PC-9 (cell line): ENCODE measurements around the gene FEZ2. TPM values are rescaled to one million over a fixed set of nuclear protein-coding genes. Genes with fewer than 3 reads are reported as not detected.
A peak's percentile ranks its signal among the peaks of the same experiment; 100 is the strongest.

Experiments
- BruUV-seq: library from RNA; stranded (reverse); fragments of 400-500 nt; replicated peaks from 2 replicates; lab custom pipeline; 2021; lab: Mats Ljungman, UMichigan
- CTCF ChIA-PET: fragments of 300-600 bp; sonication (Branson Sonifier 250); formaldehyde crosslinking; loops from one replicate; lab custom pipeline; 2022; ENCODE audit warnings: antibody characterized with exemption; lab: Charles Lee
- POLR2A ChIA-PET: fragments of 300-600 bp; sonication (Branson Sonifier 250); formaldehyde crosslinking; loops from one replicate; lab custom pipeline; 2022; ENCODE audit warnings: antibody characterized with exemption; ENCODE audit not compliant: unreplicated experiment; lab: Charles Lee
- DNase-seq, 2 experiments: peaks; one replicate each; pipeline versions ENCODE4 v3.0.0 to v3.0.0-alpha.2; 2015 to 2022; ENCODE audit warnings: mixed read lengths in 1 of 2
- H2AFZ ChIP-seq: fragments of 200-600 bp; sonication (generic); 2 replicates; pipeline ENCODE4 v1.8.1; 2017; ENCODE audit warnings: antibody characterized with exemption
- H3F3A ChIP-seq: fragments of 200-600 bp; sonication (generic); 2 replicates; pipeline ENCODE4 v1.8.1; 2017; ENCODE audit warnings: antibody characterized with exemption, mild to moderate bottlenecking, low read depth; ENCODE audit not compliant: insufficient read depth
- H3K27ac ChIP-seq: fragments of 200-600 bp; sonication (generic); 2 replicates; pipeline ENCODE4 v1.6.1; 2016; ENCODE audit warnings: mixed run types
- H3K27me3 ChIP-seq: fragments of 200-600 bp; sonication (generic); 2 replicates; pipeline ENCODE4 v1.6.1; 2016; ENCODE audit warnings: low read depth, mixed run types; ENCODE audit not compliant: insufficient read depth
- H3K36me3 ChIP-seq: fragments of 200-600 bp; sonication (generic); 2 replicates; pipeline ENCODE4 v1.6.1; 2016; ENCODE audit warnings: low read depth, mixed run types
- H3K4me1 ChIP-seq: fragments of 200-600 bp; sonication (generic); replicated peaks from 2 replicates; pipeline ENCODE4 v1.6.1; 2016; ENCODE audit warnings: mixed run types; ENCODE audit not compliant: insufficient read depth
- H3K4me2 ChIP-seq: fragments of 200-600 bp; sonication (generic); 2 replicates; pipeline ENCODE4 v1.6.1; 2017; ENCODE audit warnings: mixed run types
- H3K4me3 ChIP-seq: fragments of 200-600 bp; sonication (generic); 2 replicates; pipeline ENCODE4 v1.6.1; 2016; ENCODE audit warnings: mixed run types
- H3K79me2 ChIP-seq: fragments of 200-600 bp; sonication (generic); 2 replicates; pipeline ENCODE4 v1.6.1; 2017; ENCODE audit warnings: low read depth, mixed run types
- H3K9me2 ChIP-seq: fragments of 200-600 bp; sonication (generic); 2 replicates; pipeline ENCODE4 v1.8.1; 2017; ENCODE audit warnings: mild to moderate bottlenecking; ENCODE audit not compliant: insufficient read depth
- H3K9me3 ChIP-seq: fragments of 200-600 bp; sonication (generic); 2 replicates; pipeline ENCODE4 v1.8.1; 2016; ENCODE audit warnings: low read depth; ENCODE audit not compliant: insufficient read depth
- H4K20me1 ChIP-seq: fragments of 200-600 bp; sonication (generic); 2 replicates; pipeline ENCODE4 v1.8.1; 2017; ENCODE audit not compliant: insufficient read depth
- EZH2 ChIP-seq: fragments of 200-600 bp; sonication (generic); IDR thresholded peaks from 2 replicates; pipeline ENCODE4 v1.8.0; 2017; ENCODE audit warnings: antibody characterized with exemption, low read depth
- intact Hi-C: fragments of 100-400 bp; cut with micrococcal nuclease; formaldehyde crosslinking; loops from one replicate; pipeline ENCODE4 v1.10.0; 2022; ENCODE audit not compliant: unreplicated experiment
- total RNA-seq: library from RNA; stranded (reverse); gene quantifications from 2 replicates; pipeline ENCODE4 v1.2.3, GENCODE V29; 2021
- TF ChIP-seq, protein P1 (sequence below): fragments of 200-600 bp; sonication (generic); conservative IDR thresholded peaks from 2 replicates; pipeline ENCODE4 v1.6.1; 2017; ENCODE audit warnings: mixed run types, antibody characterized with exemption, mild to moderate bottlenecking, moderate library complexity

Gene FEZ2
- total RNA-seq, 1 experiment from 2014 or later: 33.9 TPM

DNA sequence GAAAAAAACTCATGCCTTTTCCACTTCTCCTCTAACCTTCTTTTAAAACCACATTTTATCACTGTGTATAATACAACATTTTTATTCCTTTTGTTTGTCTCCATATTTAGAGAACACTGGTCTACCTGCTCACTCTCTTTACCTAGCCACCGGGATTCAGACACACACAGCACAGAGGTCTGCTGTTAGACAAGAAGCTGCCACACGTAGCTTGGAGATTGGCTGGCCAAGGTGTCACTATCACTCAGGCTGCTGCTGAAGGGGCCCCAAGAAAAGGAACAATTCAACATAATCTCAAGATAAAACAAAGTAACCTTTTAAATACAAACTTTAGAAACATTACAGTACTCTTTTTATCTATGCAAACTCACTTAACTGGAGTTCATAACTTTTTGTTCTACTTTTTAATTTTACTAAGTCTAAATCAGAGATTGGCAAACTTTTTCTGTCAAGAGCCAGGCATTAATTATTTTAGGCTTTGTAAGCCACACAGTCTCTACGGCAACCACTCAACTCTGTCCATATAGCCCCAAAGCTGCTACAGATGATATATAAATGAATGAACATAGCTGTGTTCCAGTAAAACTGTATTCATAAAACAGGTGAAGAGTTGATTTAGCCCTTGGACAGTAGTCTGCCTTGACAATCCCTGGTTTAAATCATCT, 25.8 kb downstream of the FEZ2 start:
- H4K20me1 ChIP-seq: no peaks in the 10 kb centered on the region
- H3K9me2 ChIP-seq: no peaks in the 10 kb centered on the region
- H2AFZ ChIP-seq: no peak overlapping the region
- DNase-seq: no peak
- peaks cover 34% of the 10 kb centered on the region for H3K36me3 ChIP-seq
- H3K4me2 ChIP-seq: no peak overlapping the region
- CTCF ChIA-PET: no interaction called here
- H3K27ac ChIP-seq: no peak overlapping the region
- POLR2A ChIA-PET: no interaction called here
- intact Hi-C loops: no loop called here
- no peaks in the 10 kb centered on the region for H3K27me3 ChIP-seq
- H3K4me3 ChIP-seq: no peak overlapping the region
- H3F3A ChIP-seq: peaks cover 13% of the 10 kb centered on the region; the same call in 1 of the 2 replicates
- BruUV-seq: no TSS peak
- H3K79me2 ChIP-seq: peaks cover 6% of the 10 kb centered on the region; the same call in 1 of the 2 replicates
- peaks cover 32% of the 10 kb centered on the region for H3K4me1 ChIP-seq
- no peaks in the 10 kb centered on the region for H3K9me3 ChIP-seq
- TF ChIP-seq EZH2: no peak
- TF ChIP-seq, protein P1, sequence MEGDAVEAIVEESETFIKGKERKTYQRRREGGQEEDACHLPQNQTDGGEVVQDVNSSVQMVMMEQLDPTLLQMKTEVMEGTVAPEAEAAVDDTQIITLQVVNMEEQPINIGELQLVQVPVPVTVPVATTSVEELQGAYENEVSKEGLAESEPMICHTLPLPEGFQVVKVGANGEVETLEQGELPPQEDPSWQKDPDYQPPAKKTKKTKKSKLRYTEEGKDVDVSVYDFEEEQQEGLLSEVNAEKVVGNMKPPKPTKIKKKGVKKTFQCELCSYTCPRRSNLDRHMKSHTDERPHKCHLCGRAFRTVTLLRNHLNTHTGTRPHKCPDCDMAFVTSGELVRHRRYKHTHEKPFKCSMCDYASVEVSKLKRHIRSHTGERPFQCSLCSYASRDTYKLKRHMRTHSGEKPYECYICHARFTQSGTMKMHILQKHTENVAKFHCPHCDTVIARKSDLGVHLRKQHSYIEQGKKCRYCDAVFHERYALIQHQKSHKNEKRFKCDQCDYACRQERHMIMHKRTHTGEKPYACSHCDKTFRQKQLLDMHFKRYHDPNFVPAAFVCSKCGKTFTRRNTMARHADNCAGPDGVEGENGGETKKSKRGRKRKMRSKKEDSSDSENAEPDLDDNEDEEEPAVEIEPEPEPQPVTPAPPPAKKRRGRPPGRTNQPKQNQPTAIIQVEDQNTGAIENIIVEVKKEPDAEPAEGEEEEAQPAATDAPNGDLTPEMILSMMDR: no peak

DNA sequence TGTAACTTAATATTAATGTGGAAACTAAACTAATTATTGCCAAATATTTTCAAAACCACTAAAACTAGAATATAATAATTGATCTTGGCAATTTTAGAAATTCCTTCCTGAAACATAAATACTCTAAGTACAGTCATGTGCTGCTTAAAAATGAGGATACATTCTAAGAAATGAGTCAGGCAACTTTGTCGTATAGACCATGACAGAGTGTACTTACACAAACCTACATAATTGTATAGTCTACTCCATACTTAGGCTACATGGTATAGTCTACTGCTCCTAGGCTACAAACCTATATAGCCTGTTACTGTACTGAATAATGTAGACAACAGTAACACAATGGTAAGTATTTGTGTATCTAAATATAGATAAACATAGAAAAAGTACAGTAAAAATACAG, 27.6 kb downstream of the FEZ2 start:
- no peak overlapping the region for H3K27ac ChIP-seq
- POLR2A ChIA-PET: no interaction called here
- BruUV-seq: no TSS peak

DNA sequence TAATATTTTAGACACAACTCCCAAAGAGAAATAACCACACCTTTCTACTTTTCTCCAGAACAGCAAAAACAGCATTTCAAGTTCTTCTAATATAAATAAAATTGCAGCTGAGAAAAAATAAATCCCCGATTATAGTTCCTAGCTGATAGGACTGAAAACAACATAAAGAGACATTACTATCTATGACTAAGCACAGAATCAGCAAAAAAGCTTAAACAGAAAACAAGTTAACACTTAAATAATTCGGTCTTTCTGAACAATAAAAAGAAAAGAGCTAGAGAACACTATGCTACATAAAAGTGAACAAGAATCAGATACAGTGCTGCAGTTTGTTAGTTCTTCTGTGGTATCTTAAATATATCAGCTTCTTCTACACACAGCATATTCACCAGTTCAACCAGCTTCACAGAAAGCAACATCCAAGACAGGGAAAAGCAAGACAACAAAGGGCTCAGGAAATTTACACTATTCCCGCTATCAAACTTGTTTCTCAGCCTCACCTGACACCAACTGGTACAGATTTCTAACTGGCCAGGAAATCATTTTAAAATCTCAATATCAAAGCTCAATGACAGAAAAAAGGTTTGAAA, 28.6 kb downstream of the FEZ2 start:
- H3K36me3 ChIP-seq: peaks cover 30% of the 10 kb centered on the region
- DNase-seq: no peak
- H3K4me1 ChIP-seq: peaks cover 39% of the 10 kb centered on the region
- 0 out of 2 replicates have a peak overlapping the region, but pooled peaks have one; percentile 12 for H3K4me3 ChIP-seq
- H3K4me2 ChIP-seq: peak overlapping the region; percentile 40
- H3K27ac ChIP-seq: peak overlapping the region; percentile 69
- H3K27me3 ChIP-seq: no peaks in the 10 kb centered on the region
- peaks cover 22% of the 10 kb centered on the region for H3K79me2 ChIP-seq
- intact Hi-C loops: no loop called here
- TF ChIP-seq, protein P1: no peak
- no peak for TF ChIP-seq EZH2
- H3K9me3 ChIP-seq: no peaks in the 10 kb centered on the region
- no peaks in the 10 kb centered on the region for H3K9me2 ChIP-seq
- ChIA-PET CTCF (interaction anchor here (0.5 kb wide), 1 partner anchor 434 kb away, joined by 12 read pairs; no protein-coding TSS in a partner anchor), POLR2A (interaction anchor here (0.8 kb wide), 2 partner anchors 12 to 1100 kb away, joined by 4 to 10 read pairs; no protein-coding TSS in a partner anchor)
- H4K20me1 ChIP-seq: no peaks in the 10 kb centered on the region
- H2AFZ ChIP-seq: no peak overlapping the region
- no TSS peak for BruUV-seq
- peaks cover 16% of the 10 kb centered on the region for H3F3A ChIP-seq

More for the DNA sequence above, 27.6 kb downstream of the FEZ2 start:
- H3K27me3 ChIP-seq: no peaks in the 10 kb centered on the region
- peaks cover 13% of the 10 kb centered on the region; the same call in 1 of the 2 replicates for H3F3A ChIP-seq
- no peak overlapping the region for H2AFZ ChIP-seq
- no peak overlapping the region for H3K4me3 ChIP-seq
- H3K4me1 ChIP-seq: peaks cover 32% of the 10 kb centered on the region
- peaks cover 34% of the 10 kb centered on the region for H3K36me3 ChIP-seq
- CTCF ChIA-PET: no interaction called here
- no peaks in the 10 kb centered on the region for H3K9me3 ChIP-seq
- TF ChIP-seq EZH2: no peak
- TF ChIP-seq, protein P1: no peak
- intact Hi-C loops: no loop called here
- H3K9me2 ChIP-seq: no peaks in the 10 kb centered on the region
- H4K20me1 ChIP-seq: no peaks in the 10 kb centered on the region
- H3K79me2 ChIP-seq: peaks cover 13% of the 10 kb centered on the region
- DNase-seq: no peak
- H3K4me2 ChIP-seq: no peak overlapping the region
